NCI-H2107 (cell line): ENCODE data around the gene HEBP2.

Experiments
- DNase-seq: peaks from one replicate; lab custom pipeline; 2025; lab: John Stamatoyannopoulos, UW

The HEBP2 gene

GRCh38 chr6:138455746-138456400 lies 51.9 kb downstream of the HEBP2 start:
- DNase-seq: no peak

GRCh38 chr6:138456401-138456790 lies 52.4 kb downstream of the HEBP2 start:
- DNase-seq: no peak

GRCh38 chr6:138461647-138462046 lies 57.6 kb downstream of the HEBP2 start:
- no peak for DNase-seq

- no peak for DNase-seq
Observed at GRCh38 chr6:138464085-138464484, 60.1 kb downstream of the HEBP2 start.

GRCh38 chr6:138465007-138465645 lies 61.1 kb downstream of the HEBP2 start:
- DNase-seq: no peak

- no peak for DNase-seq
Observed at GRCh38 chr6:138467901-138468300, 63.9 kb downstream of the HEBP2 start.

- no peak for DNase-seq
Observed at GRCh38 chr6:138468320-138469015, 64.4 kb downstream of the HEBP2 start.
